PC-3 (cell line): Measurements from ENCODE around the gene GIPC1. TPM values are rescaled to one million over a fixed set of nuclear protein-coding genes. Genes with fewer than 3 reads are reported as not detected.

Source experiments
- ATAC-seq: fragments of 200-7000 bp; cut with Tn5 transposase; 2 replicates; pipeline ENCODE4 v1.9.1; 2020; ENCODE audit warnings: mild to moderate bottlenecking, moderate library complexity
- BruUV-seq: library from RNA; stranded (reverse); fragments of 400-500 nt; replicated peaks from 2 replicates; lab custom pipeline; 2021; lab: Mats Ljungman, UMichigan
- CTCF ChIA-PET: fragments of 300-600 bp; sonication (Branson Sonifier 250); formaldehyde crosslinking; loops from one replicate; lab custom pipeline; 2022; ENCODE audit warnings: antibody characterized with exemption; lab: Charles Lee
- POLR2A ChIA-PET: fragments of 300-600 bp; sonication (Branson Sonifier 250); formaldehyde crosslinking; loops from one replicate; lab custom pipeline; 2022; ENCODE audit warnings: antibody characterized with exemption; ENCODE audit not compliant: unreplicated experiment; lab: Charles Lee
- DNase-seq: peaks from one replicate; pipeline ENCODE4 v3.0.0-alpha.2; 2015
- H2AFZ ChIP-seq: fragments of 300-600 bp; sonication (generic); 2 replicates; pipeline ENCODE4 v1.6.0; 2016; ENCODE audit warnings: antibody characterized with exemption, low read length
- H3F3A ChIP-seq: fragments of 300-600 bp; sonication (generic); one replicate; pipeline ENCODE4 v1.6.0; 2017; ENCODE audit warnings: antibody characterized with exemption, low read length, control low read depth, mild to moderate bottlenecking; ENCODE audit not compliant: unreplicated experiment
- H3K27ac ChIP-seq: fragments of 300-600 bp; sonication (generic); 2 replicates; pipeline ENCODE4 v1.5.1; 2016; ENCODE audit warnings: mild to moderate bottlenecking, low read length
- H3K27me3 ChIP-seq: fragments of 300-600 bp; sonication (generic); 2 replicates; pipeline ENCODE4 v1.6.1; 2016; ENCODE audit warnings: low read length, mixed read lengths
- H3K36me3 ChIP-seq: fragments of 300-600 bp; sonication (generic); 2 replicates; pipeline ENCODE4 v1.6.1; 2016; ENCODE audit warnings: low read depth, mixed run types, low read length, mixed read lengths
- H3K4me1 ChIP-seq: fragments of 300-600 bp; sonication (generic); 2 replicates; pipeline ENCODE4 v1.5.1; 2016; ENCODE audit warnings: low read length; ENCODE audit not compliant: insufficient read depth
- H3K4me2 ChIP-seq: fragments of 300-600 bp; sonication (generic); 2 replicates; pipeline ENCODE4 v1.6.0; 2016; ENCODE audit warnings: low read length
- H3K4me3 ChIP-seq: fragments of 300-600 bp; sonication (generic); 2 replicates; pipeline ENCODE4 v1.5.1; 2016; ENCODE audit warnings: mild to moderate bottlenecking, low read length, mixed read lengths
- H3K79me2 ChIP-seq: fragments of 300-600 bp; sonication (generic); 2 replicates; pipeline ENCODE4 v1.6.1; 2017; ENCODE audit warnings: low read length, mixed read lengths
- H3K9ac ChIP-seq: fragments of 300-600 bp; sonication (generic); 2 replicates; pipeline ENCODE4 v1.6.0; 2016; ENCODE audit warnings: mild to moderate bottlenecking, low read length
- H3K9me2 ChIP-seq: fragments of 300-600 bp; sonication (generic); replicated peaks from 2 replicates; pipeline ENCODE4 v1.6.1; 2016; ENCODE audit warnings: mixed run types, low read length, mixed read lengths
- H3K9me3 ChIP-seq: fragments of 300-600 bp; sonication (generic); 2 replicates; pipeline ENCODE4 v1.6.1; 2016; ENCODE audit warnings: low read length, mixed read lengths
- H4K20me1 ChIP-seq: fragments of 300-600 bp; sonication (generic); 2 replicates; pipeline ENCODE4 v1.6.1; 2016; ENCODE audit warnings: low read length, mixed read lengths
- EZH2 ChIP-seq: fragments of 300-600 bp; sonication (generic); IDR thresholded peaks from one replicate; pipeline ENCODE4 v1.6.1; 2017; ENCODE audit warnings: antibody characterized with exemption, mild to moderate bottlenecking, low read length; ENCODE audit not compliant: unreplicated experiment
- EZH2phosphoT487 ChIP-seq: fragments of 300-600 bp; sonication (generic); IDR thresholded peaks from 2 replicates; pipeline ENCODE4 v1.6.1; 2018; ENCODE audit warnings: mild to moderate bottlenecking, antibody characterized with exemption, low read length, borderline replicate concordance
- intact Hi-C: fragments of 100-400 bp; cut with micrococcal nuclease; formaldehyde crosslinking; loops from 2 replicates; pipeline ENCODE4 v1.9.0; 2023
- total RNA-seq: library from RNA; depleted of rRNA; stranded (reverse); fragments of >200 nt; gene quantifications from 2 replicates; pipeline ENCODE4 v1.2.3, GENCODE V29; 2014
- TF ChIP-seq, protein P1 (sequence below): fragments of 300-600 bp; sonication (generic); conservative IDR thresholded peaks from 2 replicates; pipeline ENCODE4 v1.5.1; 2017; ENCODE audit warnings: antibody characterized with exemption, low read depth, mild to moderate bottlenecking, low read length

Gene GIPC1
- total RNA-seq, 1 experiment from 2014 or later: 538 TPM

DNA sequence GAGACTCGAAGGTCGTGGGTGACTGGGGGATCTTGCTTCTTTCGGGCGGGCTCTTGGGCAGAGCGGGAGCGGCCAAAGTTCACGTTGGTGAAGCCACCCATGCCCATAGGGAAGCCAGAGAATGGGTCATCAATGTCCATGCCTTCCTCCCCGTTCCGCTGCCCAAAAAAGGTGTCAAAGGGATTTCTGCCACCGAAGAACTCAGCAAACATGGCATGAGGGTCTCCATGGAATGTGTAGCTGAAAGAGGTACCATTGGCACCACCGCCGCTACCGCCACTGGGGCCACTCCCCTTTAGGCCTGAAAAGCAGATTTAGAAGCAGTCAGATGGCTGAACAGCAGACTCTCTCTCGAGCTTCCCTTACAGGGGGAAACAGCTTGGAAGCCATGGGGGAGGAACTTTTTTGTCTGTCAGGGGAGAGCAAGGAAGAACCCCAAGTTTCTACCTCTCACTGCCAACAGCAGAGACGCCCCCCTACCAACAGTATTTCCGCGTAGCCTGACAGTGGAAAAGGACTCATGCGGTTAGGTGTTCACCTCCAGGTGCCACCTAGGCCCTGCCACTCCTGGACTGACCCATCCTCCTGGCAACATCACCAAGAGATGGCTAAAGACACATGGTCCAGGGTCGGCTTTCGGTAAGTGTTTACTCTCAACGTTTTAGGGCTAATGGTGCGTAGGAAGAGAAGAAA is 21.0 kb upstream of the GIPC1 start:
- TSS peak; percentile 63 for BruUV-seq

DNA sequence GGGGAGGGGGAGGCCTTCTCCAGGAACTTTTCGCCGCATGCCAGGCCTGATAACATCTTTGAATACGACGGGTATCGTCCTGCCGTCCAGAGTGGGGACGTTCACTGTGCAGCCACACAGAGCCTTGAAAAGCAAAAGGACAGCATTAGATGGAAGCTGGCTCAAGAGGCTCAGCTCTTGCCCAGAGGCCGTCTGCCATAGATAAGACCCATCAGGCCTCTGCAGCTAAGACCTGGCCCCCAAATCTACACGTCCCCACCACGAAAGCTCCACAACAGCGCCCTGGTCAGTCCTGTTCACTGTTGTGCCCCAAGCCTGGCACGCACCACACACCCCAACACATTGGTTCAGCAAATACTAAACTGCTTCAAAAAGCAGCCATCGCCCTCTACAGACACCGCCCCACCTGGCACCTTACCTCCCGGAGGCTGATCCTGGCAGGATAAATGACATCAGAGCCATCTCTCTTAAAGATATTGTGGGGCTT is 20.2 kb upstream of the GIPC1 start:
- peak overlapping the region; percentile 98 for H3K4me2 ChIP-seq
- H3K27me3 ChIP-seq: no peaks in the 10 kb centered on the region
- ATAC-seq (no peak; the same call in 1 of the 2 replicates), DNase-seq (peak; percentile 60)
- peaks cover 46% of the 10 kb centered on the region for H3K79me2 ChIP-seq
- POLR2A ChIA-PET: interaction anchor here (0.6 kb wide), 1 partner anchor 381 kb away, joined by 3 read pairs; no protein-coding TSS in a partner anchor
- TF ChIP-seq, protein P1, sequence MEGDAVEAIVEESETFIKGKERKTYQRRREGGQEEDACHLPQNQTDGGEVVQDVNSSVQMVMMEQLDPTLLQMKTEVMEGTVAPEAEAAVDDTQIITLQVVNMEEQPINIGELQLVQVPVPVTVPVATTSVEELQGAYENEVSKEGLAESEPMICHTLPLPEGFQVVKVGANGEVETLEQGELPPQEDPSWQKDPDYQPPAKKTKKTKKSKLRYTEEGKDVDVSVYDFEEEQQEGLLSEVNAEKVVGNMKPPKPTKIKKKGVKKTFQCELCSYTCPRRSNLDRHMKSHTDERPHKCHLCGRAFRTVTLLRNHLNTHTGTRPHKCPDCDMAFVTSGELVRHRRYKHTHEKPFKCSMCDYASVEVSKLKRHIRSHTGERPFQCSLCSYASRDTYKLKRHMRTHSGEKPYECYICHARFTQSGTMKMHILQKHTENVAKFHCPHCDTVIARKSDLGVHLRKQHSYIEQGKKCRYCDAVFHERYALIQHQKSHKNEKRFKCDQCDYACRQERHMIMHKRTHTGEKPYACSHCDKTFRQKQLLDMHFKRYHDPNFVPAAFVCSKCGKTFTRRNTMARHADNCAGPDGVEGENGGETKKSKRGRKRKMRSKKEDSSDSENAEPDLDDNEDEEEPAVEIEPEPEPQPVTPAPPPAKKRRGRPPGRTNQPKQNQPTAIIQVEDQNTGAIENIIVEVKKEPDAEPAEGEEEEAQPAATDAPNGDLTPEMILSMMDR: peak; percentile 61
- no peak for TF ChIP-seq EZH2
- intact Hi-C loops: loop anchor here (1.0 to 2.0 kb wide), 2 partner anchors 10 to 29 kb away; no protein-coding TSS in a partner anchor
- H2AFZ ChIP-seq: no peak overlapping the region
- BruUV-seq: no TSS peak
- peak overlapping the region; percentile 96 for H3K4me3 ChIP-seq
- CTCF ChIA-PET: no interaction called here
- peaks cover 33% of the 10 kb centered on the region for H3F3A ChIP-seq
- no peak overlapping the region for H3K27ac ChIP-seq
- no peaks in the 10 kb centered on the region for H3K9me2 ChIP-seq
- H3K9me3 ChIP-seq: no peaks in the 10 kb centered on the region
- H3K4me1 ChIP-seq: peaks cover 48% of the 10 kb centered on the region
- H4K20me1 ChIP-seq: peaks cover 39% of the 10 kb centered on the region
- H3K36me3 ChIP-seq: peaks cover 38% of the 10 kb centered on the region
- peak overlapping the region; percentile 92 for H3K9ac ChIP-seq

More for the DNA sequence above, 21.0 kb upstream of the GIPC1 start:
- peak overlapping the region; percentile 98 for H3K4me2 ChIP-seq
- H4K20me1 ChIP-seq: peaks cover 39% of the 10 kb centered on the region
- H3K36me3 ChIP-seq: peaks cover 38% of the 10 kb centered on the region
- no peaks in the 10 kb centered on the region for H3K9me3 ChIP-seq
- no peak for ATAC-seq
- no peak for DNase-seq
- peak overlapping the region; percentile 77; the same call in 1 of the 2 replicates for H3K27ac ChIP-seq
- peaks cover 33% of the 10 kb centered on the region for H3F3A ChIP-seq
- H3K9me2 ChIP-seq: no peaks in the 10 kb centered on the region
- peaks cover 46% of the 10 kb centered on the region for H3K79me2 ChIP-seq
- intact Hi-C loops: loop anchor here (1.0 to 2.0 kb wide), 2 partner anchors 11 to 30 kb away; no protein-coding TSS in a partner anchor
- TF ChIP-seq, protein P1: no peak
- TF ChIP-seq EZH2phosphoT487 (no peak), EZH2 (no peak)
- H2AFZ ChIP-seq: no peak overlapping the region
- peaks cover 43% of the 10 kb centered on the region for H3K4me1 ChIP-seq
- no peaks in the 10 kb centered on the region for H3K27me3 ChIP-seq
- ChIA-PET CTCF (interaction anchor here (0.6 to 1.1 kb wide), 2 partner anchors 39 to 42 kb away, joined by 4 read pairs; no protein-coding TSS in a partner anchor), POLR2A (interaction anchor here (0.5 to 1.9 kb wide), 5 partner anchors 7 to 382 kb away, joined by 3 to 11 read pairs (median 4); no protein-coding TSS in a partner anchor)
- H3K9ac ChIP-seq: peak overlapping the region; percentile 92
- H3K4me3 ChIP-seq: peak overlapping the region; percentile 96
